GM12874 (cell line): Measurements from ENCODE around the gene LHX8.

Experiments used
- CTCF ChIP-seq: IDR thresholded peaks from 2 replicates; pipeline ENCODE4 v1.5.1; 2011; ENCODE audit warnings: low read depth, mild to moderate bottlenecking, control low read depth, low read length, moderate library complexity; ENCODE audit not compliant: insufficient read depth

Gene LHX8

GRCh38 chr1:75135573-75136194 lies 1.5 kb downstream of the LHX8 start:
- no peak for TF ChIP-seq CTCF

DNA sequence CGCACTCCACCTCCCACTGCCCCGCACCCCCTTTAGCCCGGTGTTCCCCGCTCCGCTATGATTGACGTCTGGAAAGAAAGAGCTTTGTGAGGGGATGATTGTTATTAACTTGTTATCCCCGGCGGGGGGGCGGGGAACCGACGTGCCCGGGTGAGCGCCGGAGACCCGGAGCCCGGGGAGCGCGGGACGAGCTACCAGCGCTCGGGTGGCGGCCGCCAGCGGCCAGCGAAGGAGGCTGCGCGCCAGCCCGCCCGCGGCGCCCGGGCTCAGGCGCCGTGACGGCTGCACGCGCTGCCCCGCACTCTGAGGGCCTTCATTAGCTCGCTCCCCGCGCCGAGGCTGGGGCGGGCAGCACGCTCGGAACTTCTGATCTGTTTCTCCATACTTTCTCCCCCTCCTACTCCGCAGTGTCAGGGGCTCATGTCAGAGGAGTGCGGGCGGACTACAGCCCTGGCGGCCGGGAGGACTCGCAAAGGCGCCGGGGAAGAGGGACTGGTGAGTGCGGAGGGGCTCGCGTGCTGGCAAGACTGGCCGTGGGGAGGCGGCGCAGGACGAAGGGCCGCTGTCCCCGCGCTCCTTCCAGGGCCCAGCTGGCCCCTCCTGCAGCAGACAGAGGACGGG lies 2.1 kb downstream of the LHX8 start:
- TF ChIP-seq CTCF = no peak

- no peak for TF ChIP-seq CTCF
Observed at GRCh38 chr1:75136921-75137641, 2.9 kb downstream of the LHX8 start.

DNA sequence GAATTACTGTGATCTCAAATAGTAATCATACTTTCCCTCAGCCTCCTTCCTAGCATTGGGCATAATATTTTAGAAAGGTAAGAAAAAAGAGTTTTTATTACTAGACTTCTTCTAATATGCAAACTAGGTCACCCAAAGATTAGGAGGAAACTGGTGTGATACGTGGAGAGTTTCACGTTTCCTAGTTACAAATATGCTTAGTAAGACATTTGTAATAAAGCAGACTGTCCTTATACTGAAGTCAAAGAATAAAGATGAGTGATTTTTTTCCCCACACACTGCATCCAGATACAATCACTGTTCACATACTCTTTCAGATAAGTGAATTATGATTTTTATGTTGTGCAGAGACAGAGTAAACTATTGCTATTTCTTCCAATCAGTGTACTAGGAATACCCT lies 17.9 kb downstream of the LHX8 start:
- TF ChIP-seq CTCF = no peak

GRCh38 chr1:75159154-75159553 lies 25.0 kb downstream of the LHX8 start:
- no peak for TF ChIP-seq CTCF

DNA sequence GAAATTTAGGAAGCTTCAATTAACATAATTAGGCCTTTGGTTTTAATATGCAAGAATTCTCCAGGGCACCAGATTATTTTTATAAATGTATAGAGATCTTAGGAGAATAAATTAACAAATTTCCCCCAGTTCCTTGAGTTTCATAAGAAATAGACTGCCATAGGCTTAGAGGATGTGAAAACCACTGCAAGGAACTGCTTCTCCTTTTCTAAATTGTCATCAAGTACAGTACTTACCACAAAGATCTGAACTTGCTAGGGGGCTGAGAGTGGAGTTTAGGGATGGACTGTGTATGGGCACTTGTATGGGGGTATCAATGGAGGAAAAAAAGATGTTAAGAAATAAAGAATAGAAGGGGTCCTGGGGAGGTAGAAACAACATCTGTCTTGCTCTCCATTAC lies 31.1 kb downstream of the LHX8 start:
- TF ChIP-seq CTCF = no peak

- no peak for TF ChIP-seq CTCF
Observed at GRCh38 chr1:75166821-75167220, 32.6 kb downstream of the LHX8 start.
